ENCODE results near the gene SLC2A5. TPM values are rescaled to one million over a fixed set of nuclear protein-coding genes. Genes with fewer than 3 reads are reported as not detected.

Gene SLC2A5
- total and polyA plus RNA-seq, 9 of the 15 experiments (the other 6 are each of a cell fraction or from before 2014, with no cell fraction given), result 0.08 TPM; not detected in 8

GRCh38 chr1:9075022-9075421 is 5.6 kb upstream of the SLC2A5 start (continued):
- TF ChIP-seq ZNF318 (IDR thresholded peaks at IDR 0.05; ENCODE audit: borderline replicate concordance in 1 of 2, low read depth in 1 of 2) (peak in 1 of 2 experiments; percentile 81; a peak in 2 of 4 replicates), CBFA2T3 (IDR thresholded peaks at IDR 0.05) (peak; percentile 24; the same call in 1 of the 2 replicates), MTA2 (IDR thresholded peaks at IDR 0.05; ENCODE audit: low read depth) (no peak), HDGF (IDR thresholded peaks at IDR 0.05) (no peak), ZNF586 (CRISPR knock-in tag; conservative IDR thresholded peaks at IDR 0.05) (no peak), ATF4 (CRISPR knock-in tag; IDR thresholded peaks at IDR 0.05) (no peak), TCF15 (CRISPR knock-in tag; IDR thresholded peaks at IDR 0.05) (no peak), FOXA3 (CRISPR knock-in tag; conservative IDR thresholded peaks at IDR 0.05 in 1 of 2, IDR thresholded peaks at IDR 0.05 in 1 of 2) (peak in 1 of 2 experiments; percentile 94; a peak in 2 of 4 replicates), ZNF445 (CRISPR knock-in tag; IDR thresholded peaks at IDR 0.05; ENCODE audit: low read depth) (no peak), HDAC8 (tag; IDR thresholded peaks at IDR 0.05) (no peak), SP1 (CRISPR knock-in tag; IDR thresholded peaks at IDR 0.05) (no peak), KLF1 (tag; IDR thresholded peaks at IDR 0.05) (no peak), CEBPG (CRISPR knock-in tag; IDR thresholded peaks at IDR 0.05) (no peak), CEBPG (tag; conservative IDR thresholded peaks at IDR 0.05 in 1 of 2, IDR thresholded peaks at IDR 0.05 in 1 of 2) (peak in 1 of 2 experiments; percentile 4; a peak in 1 of 4 replicates), TCF3 (CRISPR knock-in tag; IDR thresholded peaks at IDR 0.05) (no peak), CSDE1 (IDR thresholded peaks at IDR 0.05) (no peak), KLF13 (tag; IDR thresholded peaks at IDR 0.05; ENCODE audit: borderline replicate concordance, low read depth) (no peak), GATA2 (CRISPR knock-in tag; IDR thresholded peaks at IDR 0.05) (no peak)
